Peyer's patch (tissue), 4 donors: Measurements from ENCODE around the gene CWC27. TPM values are rescaled to one million over a fixed set of nuclear protein-coding genes. Genes with fewer than 3 reads are reported as not detected.

Source experiments
- DNase-seq, 3 donors: peaks; one replicate each; pipeline ENCODE4 v3.0.0-alpha.2; 2017 to 2019
- H3K27ac ChIP-seq, 4 donors: fragments of 200-600 bp; sonication (generic); one replicate each; pipeline ENCODE4 v1.5.1; 2016 to 2019
- H3K27me3 ChIP-seq, 2 donors: fragments of 200-600 bp; sonication (generic); one replicate each; pipeline ENCODE4 v1.5.1; 2019
- H3K36me3 ChIP-seq, 3 donors: fragments of 200-600 bp; sonication (generic); one replicate each; pipeline ENCODE4 v1.5.1; 2016 to 2019
- H3K4me1 ChIP-seq, 4 donors: fragments of 200-600 bp; sonication (generic); one replicate each; pipeline ENCODE4 v1.5.1; 2016 to 2019
- H3K4me3 ChIP-seq, 4 donors: fragments of 200-600 bp; sonication (generic); 1 replicate in 3 of 4; 2 replicates in 1 of 4; pipeline ENCODE4 v1.5.1; 2016 to 2019; ENCODE audit warnings: mild to moderate bottlenecking in 1 of 4
- H3K9me3 ChIP-seq, 4 donors: fragments of 200-600 bp; sonication (generic); one replicate each; pipeline ENCODE4 v1.5.1; 2016 to 2019; ENCODE audit warnings: mild to moderate bottlenecking in 1 of 4
- CTCF ChIP-seq, 6 experiments: fragments of 450-650 bp in 4 of 6; fragments of 200-600 bp in 2 of 6; sonication (generic) in 1 of 6; IDR thresholded peaks; one replicate each; pipeline ENCODE4 v1.5.1; 2017 to 2019; ENCODE audit warnings: antibody characterized with exemption in 6 of 6, mild to moderate bottlenecking in 3 of 6, moderate library complexity in 1 of 6
- POLR2A ChIP-seq, 2 donors: fragments of 450-650 bp; IDR thresholded peaks; one replicate each; pipeline ENCODE4 v1.5.1; 2017; ENCODE audit warnings: antibody characterized with exemption in 2 of 2, mild to moderate bottlenecking in 2 of 2, moderate library complexity in 2 of 2
- total RNA-seq, 4 donors: library from RNA; depleted of rRNA; stranded (reverse); fragments of >200 nt; gene quantifications; one replicate each; pipeline ENCODE4 v1.1.0, GENCODE V29; 2016

Gene CWC27
- total RNA-seq, 4 donors from 2014 or later: 10.9 to 24.8 (median 13.6) TPM

GRCh38 chr5:64869419-64869818 lies 100.7 kb downstream of the CWC27 start:
- Histone ChIP-seq H3K27me3 (no peaks in the 10 kb centered on the region), H3K36me3 (no peaks in the 10 kb centered on the region), H3K4me3 (no peak overlapping the region), H3K27ac (no peak overlapping the region), H3K9me3 (no peaks in the 10 kb centered on the region), H3K4me1 (no peaks in the 10 kb centered on the region)
- TF ChIP-seq POLR2A (IDR thresholded peaks at IDR 0.05): no peak
- no peak for TF ChIP-seq CTCF (IDR thresholded peaks at IDR 0.05)
- DNase-seq: no peak

GRCh38 chr5:64872044-64872443 lies 103.3 kb downstream of the CWC27 start:
- TF ChIP-seq CTCF (IDR thresholded peaks at IDR 0.05) (no peak), POLR2A (IDR thresholded peaks at IDR 0.05) (no peak)
- H3K9me3 ChIP-seq: no peaks in the 10 kb centered on the region
- H3K27ac ChIP-seq: no peak overlapping the region
- H3K4me3 ChIP-seq: no peak overlapping the region
- no peaks in the 10 kb centered on the region for H3K4me1 ChIP-seq
- H3K36me3 ChIP-seq: no peaks in the 10 kb centered on the region
- no peak for DNase-seq
- H3K27me3 ChIP-seq: no peaks in the 10 kb centered on the region

GRCh38 chr5:64873441-64873840 lies 104.7 kb downstream of the CWC27 start:
- Histone ChIP-seq H3K27ac (no peak overlapping the region), H3K9me3 (no peaks in the 10 kb centered on the region), H3K4me3 (no peak overlapping the region), H3K27me3 (no peaks in the 10 kb centered on the region), H3K4me1 (no peaks in the 10 kb centered on the region), H3K36me3 (no peaks in the 10 kb centered on the region)
- no peak for TF ChIP-seq CTCF (IDR thresholded peaks at IDR 0.05)
- no peak for TF ChIP-seq POLR2A (IDR thresholded peaks at IDR 0.05)
- DNase-seq: no peak

- TF ChIP-seq POLR2A (IDR thresholded peaks at IDR 0.05) (no peak), CTCF (IDR thresholded peaks at IDR 0.05) (no peak)
- no peak overlapping the region for H3K27ac ChIP-seq
- H3K4me1 ChIP-seq: no peaks in the 10 kb centered on the region
- H3K4me3 ChIP-seq: no peak overlapping the region
- no peaks in the 10 kb centered on the region for H3K9me3 ChIP-seq
- H3K27me3 ChIP-seq: no peaks in the 10 kb centered on the region
- no peak for DNase-seq
- H3K36me3 ChIP-seq: no peaks in the 10 kb centered on the region
These were observed 106.0 kb downstream of the CWC27 start for GRCh38 chr5:64874753-64875152.

- no peaks in the 10 kb centered on the region for H3K27me3 ChIP-seq
- H3K4me1 ChIP-seq: no peaks in the 10 kb centered on the region
- TF ChIP-seq CTCF (IDR thresholded peaks at IDR 0.05) (no peak), POLR2A (IDR thresholded peaks at IDR 0.05) (no peak)
- no peak overlapping the region for H3K27ac ChIP-seq
- no peak for DNase-seq
- H3K36me3 ChIP-seq: no peaks in the 10 kb centered on the region
- H3K4me3 ChIP-seq: no peak overlapping the region
- no peaks in the 10 kb centered on the region for H3K9me3 ChIP-seq
These were observed 107.5 kb downstream of the CWC27 start for GRCh38 chr5:64876203-64876602.

GRCh38 chr5:64880821-64881220 lies 112.1 kb downstream of the CWC27 start:
- no peak for DNase-seq
- H3K9me3 ChIP-seq: no peaks in the 10 kb centered on the region
- H3K27ac ChIP-seq: no peak overlapping the region
- H3K4me1 ChIP-seq: no peaks in the 10 kb centered on the region
- no peak for TF ChIP-seq POLR2A (IDR thresholded peaks at IDR 0.05)
- no peaks in the 10 kb centered on the region for H3K36me3 ChIP-seq
- no peaks in the 10 kb centered on the region for H3K27me3 ChIP-seq
- no peak overlapping the region for H3K4me3 ChIP-seq
